Endothelial cell of umbilical vein (primary cell): ENCODE results near the gene BCL11A. TPM values are rescaled to one million over a fixed set of nuclear protein-coding genes. Genes with fewer than 3 reads are reported as not detected.

Source experiments
- BruUV-seq: library from RNA; stranded (reverse); fragments of 400-500 nt; replicated peaks from 2 replicates; lab custom pipeline; 2021; lab: Mats Ljungman, UMichigan
- CTCF ChIA-PET: fragments of 300-600, 350-600 bp; sonication (Branson Sonifier 250); formaldehyde crosslinking; loops from one replicate; lab custom pipeline; 2021; ENCODE audit warnings: antibody characterized with exemption, inconsistent platforms; lab: Charles Lee
- POLR2A ChIA-PET: fragments of 300-600, 350-600 bp; sonication (Branson Sonifier 250); formaldehyde crosslinking; loops from one replicate; lab custom pipeline; 2021; ENCODE audit warnings: antibody characterized with exemption, inconsistent platforms; lab: Charles Lee
- DNase-seq: peaks from one replicate; pipeline ENCODE4 v3.0.0-alpha.2; 2011; ENCODE audit warnings: low read depth, low spot score
- FAIRE-seq: peaks from 2 replicates; lab custom pipeline; 2011; peaks lifted over from hg19 to GRCh38; lab: Jason Lieb, UNC
- H2AFZ ChIP-seq: 2 replicates; pipeline ENCODE4 v1.6.0; 2012; ENCODE audit warnings: low read depth, low read length, control low read depth, inconsistent platforms
- H3K27ac ChIP-seq: 2 replicates; pipeline ENCODE4 v1.5.1; 2011; ENCODE audit warnings: low read depth, mild to moderate bottlenecking, control low read depth, low read length, moderate library complexity; ENCODE audit not compliant: insufficient read depth
- H3K27me3 ChIP-seq, 2 experiments: 2 replicates each; pipeline versions ENCODE4 v1.6.0 to v1.6.1; 2011; ENCODE audit warnings: low read length in 2 of 2, mixed read lengths in 1 of 2; ENCODE audit not compliant: control insufficient read depth in 2 of 2, insufficient read depth in 2 of 2
- H3K36me3 ChIP-seq, 2 experiments: 2 replicates in 1 of 2; 3 replicates in 1 of 2; pipeline ENCODE4 v1.5.1; 2011; ENCODE audit warnings: low read length in 2 of 2, mild to moderate bottlenecking in 1 of 2, moderate library complexity in 1 of 2; ENCODE audit not compliant: control insufficient read depth in 2 of 2, insufficient read depth in 2 of 2; ENCODE audit errors: extremely low read depth in 1 of 2
- H3K4me1 ChIP-seq: 3 replicates; pipeline ENCODE4 v1.5.1; 2011; ENCODE audit warnings: mild to moderate bottlenecking, low read length; ENCODE audit not compliant: control insufficient read depth, insufficient read depth; ENCODE audit errors: extremely low read depth
- H3K4me2 ChIP-seq: 2 replicates; pipeline ENCODE4 v1.6.1; 2011; ENCODE audit warnings: low read length, control low read depth, mixed read lengths; ENCODE audit not compliant: insufficient read depth
- H3K4me3 ChIP-seq, 3 experiments: fragments of 200-600 bp in 1 of 3; sonication (generic), shearing (Covaris generic) in 1 of 3; replicated peaks in 1 of 3; 2 replicates each; pipeline ENCODE4 v1.5.1; 2011 to 2016; ENCODE audit warnings: control low read depth in 3 of 3, low read length in 3 of 3, mild to moderate bottlenecking in 2 of 3, inconsistent platforms in 1 of 3, low read depth in 1 of 3, moderate library complexity in 1 of 3; ENCODE audit not compliant: insufficient read depth in 1 of 3
- H3K79me2 ChIP-seq: 2 replicates; pipeline ENCODE4 v1.6.0; 2012; ENCODE audit warnings: low read length, inconsistent platforms; ENCODE audit not compliant: control insufficient read depth, insufficient read depth
- H3K9ac ChIP-seq: replicated peaks from 2 replicates; pipeline ENCODE3; 2011; ENCODE audit warnings: low read length, control low read depth; ENCODE audit not compliant: insufficient read depth; ENCODE audit errors: extremely low read depth
- H3K9me1 ChIP-seq: replicated peaks from 3 replicates; pipeline ENCODE4 v1.6.0; 2011; ENCODE audit warnings: mild to moderate bottlenecking, low read length; ENCODE audit not compliant: control insufficient read depth, insufficient read depth; ENCODE audit errors: extremely low read depth
- H3K9me3 ChIP-seq: replicated peaks from 2 replicates; pipeline ENCODE4 v1.5.1; 2012; ENCODE audit warnings: low read length, inconsistent platforms; ENCODE audit not compliant: control insufficient read depth, insufficient read depth
- H4K20me1 ChIP-seq: replicated peaks from 2 replicates; pipeline ENCODE3; 2011; ENCODE audit warnings: mild to moderate bottlenecking, low read length; ENCODE audit not compliant: control insufficient read depth, insufficient read depth; ENCODE audit errors: extremely low read depth
- EZH2 ChIP-seq: IDR thresholded peaks from 2 replicates; pipeline ENCODE4 v1.6.1; 2012; ENCODE audit warnings: borderline replicate concordance, low read depth, mild to moderate bottlenecking, moderate library complexity, low read length, inconsistent platforms; ENCODE audit not compliant: severe bottlenecking
- FOS ChIP-seq: IDR thresholded peaks from 2 replicates; pipeline ENCODE4 v1.6.1; 2011; ENCODE audit warnings: mild to moderate bottlenecking, low read length, moderate library complexity, borderline replicate concordance; ENCODE audit not compliant: insufficient read depth
- GATA2 ChIP-seq: IDR thresholded peaks from 2 replicates; pipeline ENCODE4 v1.7.0; 2011; ENCODE audit warnings: low read depth, mild to moderate bottlenecking, moderate library complexity, mixed read lengths, low read length; ENCODE audit not compliant: insufficient read length, insufficient read depth
- JUN ChIP-seq: IDR thresholded peaks from 2 replicates; pipeline ENCODE4 v1.6.1; 2011; ENCODE audit warnings: borderline replicate concordance, low read depth; ENCODE audit not compliant: insufficient read length, insufficient read depth
- MYC ChIP-seq: IDR thresholded peaks from one replicate; pipeline ENCODE4 v1.6.1; 2011; ENCODE audit warnings: mild to moderate bottlenecking, low read depth, low read length
- POLR2A ChIP-seq: IDR thresholded peaks from 2 replicates; pipeline ENCODE4 v1.6.1; 2012; ENCODE audit warnings: low read depth, mild to moderate bottlenecking, control low read depth, low read length
- POLR2AphosphoS5 ChIP-seq: IDR thresholded peaks from 2 replicates; pipeline ENCODE4 v1.6.1; 2012; ENCODE audit warnings: low read depth, mild to moderate bottlenecking, control low read depth, low read length, moderate library complexity; ENCODE audit not compliant: insufficient read depth
- dilution Hi-C: fragments of 300-500 bp; cut with MboI; formaldehyde crosslinking; loops from one replicate; pipeline ENCODE4 v1.15.0; 2019; ENCODE audit warnings: low sequenced_read_pairs; ENCODE audit not compliant: extremely low pct_ligation_motif_present
- intact Hi-C: fragments of 100-400 bp; cut with micrococcal nuclease; formaldehyde crosslinking; loops from one replicate; pipeline ENCODE4 v1.10.0; 2022
- polyA plus RNA-seq, 4 experiments: library from polyadenylated mRNA; depleted of rRNA in 3 of 4; stranded (reverse) in 3 of 4; unstranded in 1 of 4; fragments of >200 nt; gene quantifications; 2 replicates each; pipeline versions ENCODE4 v1.2.1 to v1.2.3, GENCODE V29; 2011 to 2012; ENCODE audit warnings: missing spikeins in 1 of 4
- total RNA-seq: library from RNA; stranded (reverse); gene quantifications from 2 replicates; pipeline ENCODE4 v1.2.3, GENCODE V29; 2021
- TF ChIP-seq, protein P1 (sequence below), 2 donors: IDR thresholded peaks; 1 replicate in 1 of 2; 2 replicates in 1 of 2; pipeline ENCODE4 v1.5.1; 2011; ENCODE audit warnings: low read length in 2 of 2, mild to moderate bottlenecking in 2 of 2, moderate library complexity in 2 of 2, control low read depth in 1 of 2, inconsistent platforms in 1 of 2, low read depth in 1 of 2; ENCODE audit not compliant: insufficient read depth in 1 of 2; ENCODE audit errors: extremely low read depth in 1 of 2
- TF ChIP-seq, protein P2 (sequence below): IDR thresholded peaks from 2 replicates; pipeline ENCODE4 v1.6.1; 2011; ENCODE audit not compliant: insufficient read depth, insufficient read length

BCL11A gene
- total and polyA plus RNA-seq, 2 donors (not counting 3 experiments of a cell fraction or from before 2014, with no cell fraction given) = 0.12 to 0.88 TPM

DNA sequence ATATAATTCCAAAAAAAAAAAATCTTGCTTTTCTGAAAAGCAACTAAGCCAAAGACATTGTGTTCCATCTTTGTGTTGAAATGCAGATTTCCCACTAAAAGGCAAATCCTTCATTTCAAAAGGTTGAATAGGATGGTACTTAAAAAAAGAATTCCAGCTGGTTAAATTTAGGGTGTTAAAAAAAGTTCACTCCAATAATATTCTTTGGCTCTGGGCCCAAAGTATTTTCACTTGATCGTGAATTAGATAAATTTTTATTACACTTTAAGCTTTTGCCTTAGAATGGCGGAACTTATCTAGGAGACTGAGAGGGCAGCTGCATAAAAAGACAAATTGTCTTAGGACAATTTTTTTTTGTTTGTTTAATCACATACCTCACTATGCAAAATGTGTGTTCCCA lies 79.2 kb downstream of the BCL11A start:
- no TSS peak for BruUV-seq
- no peak overlapping the region for H2AFZ ChIP-seq
- no peaks in the 10 kb centered on the region for H3K27me3 ChIP-seq
- H3K79me2 ChIP-seq = no peaks in the 10 kb centered on the region
- H3K9me1 ChIP-seq = no peaks in the 10 kb centered on the region
- dilution Hi-C loops = no loop called here
- H3K4me1 ChIP-seq = no peaks in the 10 kb centered on the region
- FAIRE-seq = no peak
- no peak for TF ChIP-seq POLR2A
- TF ChIP-seq, protein P1, sequence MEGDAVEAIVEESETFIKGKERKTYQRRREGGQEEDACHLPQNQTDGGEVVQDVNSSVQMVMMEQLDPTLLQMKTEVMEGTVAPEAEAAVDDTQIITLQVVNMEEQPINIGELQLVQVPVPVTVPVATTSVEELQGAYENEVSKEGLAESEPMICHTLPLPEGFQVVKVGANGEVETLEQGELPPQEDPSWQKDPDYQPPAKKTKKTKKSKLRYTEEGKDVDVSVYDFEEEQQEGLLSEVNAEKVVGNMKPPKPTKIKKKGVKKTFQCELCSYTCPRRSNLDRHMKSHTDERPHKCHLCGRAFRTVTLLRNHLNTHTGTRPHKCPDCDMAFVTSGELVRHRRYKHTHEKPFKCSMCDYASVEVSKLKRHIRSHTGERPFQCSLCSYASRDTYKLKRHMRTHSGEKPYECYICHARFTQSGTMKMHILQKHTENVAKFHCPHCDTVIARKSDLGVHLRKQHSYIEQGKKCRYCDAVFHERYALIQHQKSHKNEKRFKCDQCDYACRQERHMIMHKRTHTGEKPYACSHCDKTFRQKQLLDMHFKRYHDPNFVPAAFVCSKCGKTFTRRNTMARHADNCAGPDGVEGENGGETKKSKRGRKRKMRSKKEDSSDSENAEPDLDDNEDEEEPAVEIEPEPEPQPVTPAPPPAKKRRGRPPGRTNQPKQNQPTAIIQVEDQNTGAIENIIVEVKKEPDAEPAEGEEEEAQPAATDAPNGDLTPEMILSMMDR (IDR thresholded peaks at IDR 0.05; ENCODE audit: extremely low read depth in 1 of 2, insufficient read depth in 1 of 2, low read depth in 1 of 2, low read length in 2 of 2) = no peak
- TF ChIP-seq POLR2AphosphoS5 = no peak
- TF ChIP-seq EZH2 = no peak
- no peak overlapping the region for H3K9ac ChIP-seq
- H3K9me3 ChIP-seq = no peaks in the 10 kb centered on the region
- ChIA-PET POLR2A (no interaction called here), CTCF (no interaction called here)
- H3K36me3 ChIP-seq = no peaks in the 10 kb centered on the region
- no peak overlapping the region for H3K27ac ChIP-seq
- intact Hi-C loops = no loop called here
- no peak overlapping the region for H3K4me3 ChIP-seq
- DNase-seq = no peak
- no peak overlapping the region for H3K4me2 ChIP-seq
- no peaks in the 10 kb centered on the region for H4K20me1 ChIP-seq

DNA sequence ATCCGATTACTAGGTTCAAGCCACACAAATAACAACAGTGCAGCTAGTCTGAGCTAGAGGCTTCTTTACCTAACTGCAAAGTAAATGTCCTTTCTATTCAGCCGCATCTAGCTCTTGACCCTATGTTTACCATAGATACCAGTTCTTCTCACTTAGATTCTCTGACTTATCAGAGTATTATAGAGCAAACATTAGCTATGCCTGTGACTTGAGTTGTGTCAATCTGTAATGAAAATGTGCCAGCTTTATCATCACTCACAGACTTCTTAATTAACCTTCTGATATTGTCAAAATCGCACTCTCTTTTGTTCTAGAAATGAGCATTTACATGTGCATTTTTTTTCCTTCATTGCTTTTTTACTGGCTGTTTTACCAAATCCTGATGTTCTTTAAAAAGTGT lies 79.9 kb downstream of the BCL11A start:
- H3K27me3 ChIP-seq = no peaks in the 10 kb centered on the region
- no peaks in the 10 kb centered on the region for H4K20me1 ChIP-seq
- ChIA-PET POLR2A (no interaction called here), CTCF (no interaction called here)
- no peak for FAIRE-seq
- no TSS peak for BruUV-seq
- no peak overlapping the region for H3K4me3 ChIP-seq
- H3K79me2 ChIP-seq = no peaks in the 10 kb centered on the region
- intact Hi-C loops (no loop called here), dilution Hi-C loops (no loop called here)
- TF ChIP-seq, protein P1 (IDR thresholded peaks at IDR 0.05; ENCODE audit: extremely low read depth in 1 of 2, insufficient read depth in 1 of 2, low read depth in 1 of 2, low read length in 2 of 2) = no peak
- no peak for TF ChIP-seq MYC
- no peak for TF ChIP-seq GATA2
- TF ChIP-seq POLR2AphosphoS5 = no peak
- no peak for TF ChIP-seq JUN
- TF ChIP-seq EZH2 = no peak
- no peak for TF ChIP-seq FOS
- no peak for TF ChIP-seq POLR2A
- TF ChIP-seq, protein P2, sequence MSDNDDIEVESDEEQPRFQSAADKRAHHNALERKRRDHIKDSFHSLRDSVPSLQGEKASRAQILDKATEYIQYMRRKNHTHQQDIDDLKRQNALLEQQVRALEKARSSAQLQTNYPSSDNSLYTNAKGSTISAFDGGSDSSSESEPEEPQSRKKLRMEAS = no peak
- H3K9me3 ChIP-seq = no peaks in the 10 kb centered on the region
- no peak for DNase-seq
- no peak overlapping the region for H2AFZ ChIP-seq
- no peak overlapping the region for H3K9ac ChIP-seq
- H3K27ac ChIP-seq = no peak overlapping the region
- H3K36me3 ChIP-seq = no peaks in the 10 kb centered on the region
- H3K4me2 ChIP-seq = no peak overlapping the region
- no peaks in the 10 kb centered on the region for H3K9me1 ChIP-seq
- H3K4me1 ChIP-seq = no peaks in the 10 kb centered on the region
